K562 (cell line): ENCODE data around the gene ARL17B.
"Not testable (repeated sequence)": the region's sequence is repeated elsewhere in the genome, so short reads cannot be mapped to it uniquely, and the experiment has no call there.

Source experiments
- POLR2AphosphoS5 ChIP-seq: IDR thresholded peaks from 2 replicates; pipeline ENCODE4 v1.6.1; 2011; ENCODE audit warnings: mild to moderate bottlenecking, low read depth, low read length, moderate library complexity; ENCODE audit not compliant: control insufficient read depth, insufficient read depth
- SIRT6 ChIP-seq: IDR thresholded peaks from one replicate; pipeline ENCODE4 v1.6.1; 2012; ENCODE audit warnings: low read depth, mild to moderate bottlenecking, control low read depth, inconsistent platforms, low read length, moderate library complexity
- TF ChIP-seq, protein P1 (sequence below): fragments of 250-450 bp; sonication (Bioruptor Pico); IDR thresholded peaks from 2 replicates; pipeline ENCODE4 v1.5.0; 2020; ENCODE audit warnings: mild to moderate bottlenecking, borderline replicate concordance
- TF ChIP-seq, protein P2 (sequence below), 3 experiments: IDR thresholded peaks in 2 of 3; conservative IDR thresholded peaks in 1 of 3; 2 replicates each; pipeline ENCODE4 v1.5.1; 2011 to 2012; ENCODE audit warnings: low read length in 3 of 3, mild to moderate bottlenecking in 3 of 3, control low read depth in 2 of 3, improper control_type of control experiment in 1 of 3, inconsistent platforms in 1 of 3, low read depth in 1 of 3, mixed read lengths in 1 of 3, moderate library complexity in 1 of 3; ENCODE audit not compliant: insufficient read depth in 2 of 3
- TF ChIP-seq, protein P3 (sequence below): fragments of 450-650 bp; formaldehyde crosslinking; IDR thresholded peaks from 2 replicates; pipeline ENCODE4 v1.4.0; 2020; ENCODE audit warnings: mild to moderate bottlenecking, moderate library complexity
- TF ChIP-seq, protein P4 (sequence below): sonication (generic); formaldehyde crosslinking; IDR thresholded peaks from 2 replicates; pipeline ENCODE4 v1.8.0; 2022; ENCODE audit warnings: missing genetic modification reagents, mild to moderate bottlenecking, borderline replicate concordance

DNA sequence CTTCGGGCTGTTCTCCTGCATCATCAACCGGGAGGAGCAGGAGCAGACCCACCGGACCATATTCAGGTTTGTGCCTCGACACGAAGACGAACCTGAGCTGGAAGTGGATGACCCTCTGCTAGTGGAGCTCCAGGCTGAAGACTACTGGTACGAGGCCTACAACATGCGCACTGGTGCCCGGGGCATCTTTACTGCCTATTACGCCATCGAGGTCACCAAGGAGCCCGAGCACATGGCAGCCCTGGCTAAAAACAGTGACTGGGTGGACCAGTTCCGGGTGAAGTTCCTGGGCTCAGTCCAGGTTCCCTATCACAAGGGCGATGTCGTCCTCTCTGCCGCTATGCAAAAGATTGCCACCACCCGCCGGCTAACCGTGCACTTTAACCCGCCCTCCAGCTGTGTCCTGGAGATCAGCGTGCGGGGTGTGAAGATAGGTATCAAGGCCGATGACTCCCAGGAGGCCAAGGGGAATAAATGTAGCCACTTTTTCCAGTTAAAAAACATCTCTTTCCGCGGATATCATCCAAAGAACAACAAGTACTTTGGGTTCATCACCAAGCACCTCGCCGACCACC, 117.1 kb downstream of the ARL17B start:
- TF ChIP-seq, protein P1, sequence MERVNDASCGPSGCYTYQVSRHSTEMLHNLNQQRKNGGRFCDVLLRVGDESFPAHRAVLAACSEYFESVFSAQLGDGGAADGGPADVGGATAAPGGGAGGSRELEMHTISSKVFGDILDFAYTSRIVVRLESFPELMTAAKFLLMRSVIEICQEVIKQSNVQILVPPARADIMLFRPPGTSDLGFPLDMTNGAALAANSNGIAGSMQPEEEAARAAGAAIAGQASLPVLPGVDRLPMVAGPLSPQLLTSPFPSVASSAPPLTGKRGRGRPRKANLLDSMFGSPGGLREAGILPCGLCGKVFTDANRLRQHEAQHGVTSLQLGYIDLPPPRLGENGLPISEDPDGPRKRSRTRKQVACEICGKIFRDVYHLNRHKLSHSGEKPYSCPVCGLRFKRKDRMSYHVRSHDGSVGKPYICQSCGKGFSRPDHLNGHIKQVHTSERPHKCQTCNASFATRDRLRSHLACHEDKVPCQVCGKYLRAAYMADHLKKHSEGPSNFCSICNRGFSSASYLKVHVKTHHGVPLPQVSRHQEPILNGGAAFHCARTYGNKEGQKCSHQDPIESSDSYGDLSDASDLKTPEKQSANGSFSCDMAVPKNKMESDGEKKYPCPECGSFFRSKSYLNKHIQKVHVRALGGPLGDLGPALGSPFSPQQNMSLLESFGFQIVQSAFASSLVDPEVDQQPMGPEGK (CRISPR knock-in tag): not testable (repeated sequence)
- TF ChIP-seq SIRT6, POLR2AphosphoS5: not testable (repeated sequence)
- TF ChIP-seq, protein P2, sequence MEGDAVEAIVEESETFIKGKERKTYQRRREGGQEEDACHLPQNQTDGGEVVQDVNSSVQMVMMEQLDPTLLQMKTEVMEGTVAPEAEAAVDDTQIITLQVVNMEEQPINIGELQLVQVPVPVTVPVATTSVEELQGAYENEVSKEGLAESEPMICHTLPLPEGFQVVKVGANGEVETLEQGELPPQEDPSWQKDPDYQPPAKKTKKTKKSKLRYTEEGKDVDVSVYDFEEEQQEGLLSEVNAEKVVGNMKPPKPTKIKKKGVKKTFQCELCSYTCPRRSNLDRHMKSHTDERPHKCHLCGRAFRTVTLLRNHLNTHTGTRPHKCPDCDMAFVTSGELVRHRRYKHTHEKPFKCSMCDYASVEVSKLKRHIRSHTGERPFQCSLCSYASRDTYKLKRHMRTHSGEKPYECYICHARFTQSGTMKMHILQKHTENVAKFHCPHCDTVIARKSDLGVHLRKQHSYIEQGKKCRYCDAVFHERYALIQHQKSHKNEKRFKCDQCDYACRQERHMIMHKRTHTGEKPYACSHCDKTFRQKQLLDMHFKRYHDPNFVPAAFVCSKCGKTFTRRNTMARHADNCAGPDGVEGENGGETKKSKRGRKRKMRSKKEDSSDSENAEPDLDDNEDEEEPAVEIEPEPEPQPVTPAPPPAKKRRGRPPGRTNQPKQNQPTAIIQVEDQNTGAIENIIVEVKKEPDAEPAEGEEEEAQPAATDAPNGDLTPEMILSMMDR (IDR thresholded peaks at IDR 0.05 in 2 of 3, conservative IDR thresholded peaks at IDR 0.05 in 1 of 3; ENCODE audit: insufficient read depth in 2 of 3, low read depth in 1 of 3, low read length in 3 of 3): not testable (repeated sequence)
- TF ChIP-seq, protein P3, sequence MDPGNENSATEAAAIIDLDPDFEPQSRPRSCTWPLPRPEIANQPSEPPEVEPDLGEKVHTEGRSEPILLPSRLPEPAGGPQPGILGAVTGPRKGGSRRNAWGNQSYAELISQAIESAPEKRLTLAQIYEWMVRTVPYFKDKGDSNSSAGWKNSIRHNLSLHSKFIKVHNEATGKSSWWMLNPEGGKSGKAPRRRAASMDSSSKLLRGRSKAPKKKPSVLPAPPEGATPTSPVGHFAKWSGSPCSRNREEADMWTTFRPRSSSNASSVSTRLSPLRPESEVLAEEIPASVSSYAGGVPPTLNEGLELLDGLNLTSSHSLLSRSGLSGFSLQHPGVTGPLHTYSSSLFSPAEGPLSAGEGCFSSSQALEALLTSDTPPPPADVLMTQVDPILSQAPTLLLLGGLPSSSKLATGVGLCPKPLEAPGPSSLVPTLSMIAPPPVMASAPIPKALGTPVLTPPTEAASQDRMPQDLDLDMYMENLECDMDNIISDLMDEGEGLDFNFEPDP (CRISPR knock-in tag): not testable (repeated sequence)
- TF ChIP-seq, protein P4, sequence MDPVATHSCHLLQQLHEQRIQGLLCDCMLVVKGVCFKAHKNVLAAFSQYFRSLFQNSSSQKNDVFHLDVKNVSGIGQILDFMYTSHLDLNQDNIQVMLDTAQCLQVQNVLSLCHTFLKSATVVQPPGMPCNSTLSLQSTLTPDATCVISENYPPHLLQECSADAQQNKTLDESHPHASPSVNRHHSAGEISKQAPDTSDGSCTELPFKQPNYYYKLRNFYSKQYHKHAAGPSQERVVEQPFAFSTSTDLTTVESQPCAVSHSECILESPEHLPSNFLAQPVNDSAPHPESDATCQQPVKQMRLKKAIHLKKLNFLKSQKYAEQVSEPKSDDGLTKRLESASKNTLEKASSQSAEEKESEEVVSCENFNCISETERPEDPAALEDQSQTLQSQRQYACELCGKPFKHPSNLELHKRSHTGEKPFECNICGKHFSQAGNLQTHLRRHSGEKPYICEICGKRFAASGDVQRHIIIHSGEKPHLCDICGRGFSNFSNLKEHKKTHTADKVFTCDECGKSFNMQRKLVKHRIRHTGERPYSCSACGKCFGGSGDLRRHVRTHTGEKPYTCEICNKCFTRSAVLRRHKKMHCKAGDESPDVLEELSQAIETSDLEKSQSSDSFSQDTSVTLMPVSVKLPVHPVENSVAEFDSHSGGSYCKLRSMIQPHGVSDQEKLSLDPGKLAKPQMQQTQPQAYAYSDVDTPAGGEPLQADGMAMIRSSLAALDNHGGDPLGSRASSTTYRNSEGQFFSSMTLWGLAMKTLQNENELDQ (CRISPR knock-in tag): not testable (repeated sequence)
